Measurements from ENCODE around the gene PROM1. TPM values are rescaled to one million over a fixed set of nuclear protein-coding genes. Genes with fewer than 3 reads are reported as not detected.

The PROM1 gene
- total RNA-seq, 1 experiment from 2014 or later: 196 TPM

DNA sequence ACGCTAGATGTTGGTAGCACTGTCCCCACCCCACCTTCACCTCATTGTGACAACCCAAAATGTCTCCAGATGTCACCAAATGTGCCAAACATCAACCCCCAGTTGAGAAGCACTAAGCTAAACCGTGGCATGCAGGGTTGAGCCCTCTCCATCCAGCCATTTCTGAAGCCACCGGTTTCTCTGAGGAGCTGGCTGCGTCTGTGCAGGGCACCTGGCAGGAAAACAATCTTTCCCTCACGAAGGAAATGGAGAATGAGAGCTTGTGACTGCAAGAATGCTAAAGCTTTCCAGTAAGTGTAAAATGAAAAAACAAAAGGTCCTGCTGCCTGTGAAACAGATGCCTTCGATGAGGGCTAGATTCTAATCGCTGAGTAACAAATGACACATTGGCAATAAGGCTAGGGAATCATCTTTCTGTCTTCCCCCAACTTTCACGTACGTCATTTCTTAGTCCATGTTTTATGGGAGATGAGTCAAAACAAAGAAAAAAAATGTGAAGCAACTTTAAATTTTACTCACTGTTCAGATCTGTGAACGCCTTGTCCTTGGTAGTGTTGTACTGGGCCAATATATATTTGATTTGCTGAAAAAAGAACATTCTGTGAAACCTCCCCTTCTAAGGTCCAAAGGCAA lies 59.9 kb downstream of the PROM1 start:
- peaks cover 82% of the 10 kb centered on the region for H3K36me3 Mint-ChIP-seq (ENCODE audit: insufficient read depth, unreplicated experiment)
- intact Hi-C loops (cut with micrococcal nuclease; ENCODE audit: unreplicated experiment): no loop called here
- TF ChIP-seq, protein P1, sequence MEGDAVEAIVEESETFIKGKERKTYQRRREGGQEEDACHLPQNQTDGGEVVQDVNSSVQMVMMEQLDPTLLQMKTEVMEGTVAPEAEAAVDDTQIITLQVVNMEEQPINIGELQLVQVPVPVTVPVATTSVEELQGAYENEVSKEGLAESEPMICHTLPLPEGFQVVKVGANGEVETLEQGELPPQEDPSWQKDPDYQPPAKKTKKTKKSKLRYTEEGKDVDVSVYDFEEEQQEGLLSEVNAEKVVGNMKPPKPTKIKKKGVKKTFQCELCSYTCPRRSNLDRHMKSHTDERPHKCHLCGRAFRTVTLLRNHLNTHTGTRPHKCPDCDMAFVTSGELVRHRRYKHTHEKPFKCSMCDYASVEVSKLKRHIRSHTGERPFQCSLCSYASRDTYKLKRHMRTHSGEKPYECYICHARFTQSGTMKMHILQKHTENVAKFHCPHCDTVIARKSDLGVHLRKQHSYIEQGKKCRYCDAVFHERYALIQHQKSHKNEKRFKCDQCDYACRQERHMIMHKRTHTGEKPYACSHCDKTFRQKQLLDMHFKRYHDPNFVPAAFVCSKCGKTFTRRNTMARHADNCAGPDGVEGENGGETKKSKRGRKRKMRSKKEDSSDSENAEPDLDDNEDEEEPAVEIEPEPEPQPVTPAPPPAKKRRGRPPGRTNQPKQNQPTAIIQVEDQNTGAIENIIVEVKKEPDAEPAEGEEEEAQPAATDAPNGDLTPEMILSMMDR (IDR thresholded peaks at IDR 0.05; ENCODE audit: insufficient read depth in 1 of 2, low read depth in 1 of 2, low read length in 1 of 2, severe bottlenecking in 1 of 2, unreplicated experiment in 1 of 2): no peak

DNA sequence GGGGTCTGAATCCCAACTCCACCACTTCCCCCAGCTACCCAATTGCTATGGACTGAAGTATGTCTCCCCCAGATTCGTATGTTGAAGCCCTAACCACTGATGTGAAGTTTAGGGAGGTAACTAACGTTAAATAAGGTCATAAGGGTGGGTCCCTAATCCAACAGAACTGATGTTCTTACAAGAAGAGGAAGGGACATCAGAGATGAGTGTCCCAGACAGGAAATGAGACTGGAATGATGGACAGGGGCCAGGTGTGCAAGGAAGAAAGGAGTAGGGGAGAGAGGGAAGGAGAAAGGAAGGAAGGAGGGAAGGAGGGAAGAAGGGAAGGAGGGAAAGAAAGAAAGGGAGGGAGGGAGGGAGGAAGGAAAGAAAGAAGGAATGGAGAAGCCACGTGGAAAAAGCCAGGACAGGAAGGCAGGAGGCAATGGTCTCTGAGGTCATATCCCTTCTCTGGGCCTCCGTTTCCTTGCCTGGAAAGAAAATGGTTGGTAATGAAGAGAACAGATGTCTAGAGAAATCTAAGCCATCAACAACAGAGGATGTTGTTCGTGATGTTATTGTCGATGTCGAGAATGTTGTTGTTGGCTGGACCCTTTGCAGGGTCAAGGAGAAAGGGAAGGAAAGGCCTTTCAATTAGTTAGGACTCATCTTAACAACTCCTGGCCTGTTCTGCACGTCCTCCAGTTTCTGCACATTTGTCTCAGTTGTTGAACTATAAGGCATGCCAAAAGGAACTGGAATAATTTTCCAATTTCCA lies 61.8 kb downstream of the PROM1 start:
- DNase-seq: no peak
- Histone ChIP-seq H3K27me3 (replicated peaks; ENCODE audit: control insufficient read depth, insufficient read depth, low read length) (no peaks in the 10 kb centered on the region), H3K4me1 (peaks cover 3% of the 10 kb centered on the region; the same call in 1 of the 2 replicates), H3K36me3 (ENCODE audit: control insufficient read depth, insufficient read depth, low read length) (no peaks in the 10 kb centered on the region; the same call in none of the 2 replicates), H3K4me3 (ENCODE audit: low read depth, low read length) (no peak overlapping the region), H3K9me3 (no peaks in the 10 kb centered on the region)
- intact Hi-C loops (cut with micrococcal nuclease; ENCODE audit: unreplicated experiment): no loop called here
- Mint-ChIP-seq H3K36me3 (ENCODE audit: insufficient read depth, unreplicated experiment) (peaks cover 92% of the 10 kb centered on the region), H3K27me3 (ENCODE audit: insufficient read depth, unreplicated experiment) (no peaks in the 10 kb centered on the region), H3K4me3 (ENCODE audit: unreplicated experiment) (no peak overlapping the region), H3K4me1 (ENCODE audit: low read depth, unreplicated experiment) (no peaks in the 10 kb centered on the region), H3K9me3 (ENCODE audit: unreplicated experiment) (no peaks in the 10 kb centered on the region), H3K27ac (ENCODE audit: unreplicated experiment) (no peak overlapping the region)
- no TSS peak for BruUV-seq (replicated peaks)
- ChIA-PET POLR2A (no interaction called here), CTCF (no interaction called here)
- TF ChIP-seq, protein P1 (IDR thresholded peaks at IDR 0.05; ENCODE audit: insufficient read depth in 1 of 2, low read depth in 1 of 2, low read length in 1 of 2, severe bottlenecking in 1 of 2, unreplicated experiment in 1 of 2): no peak

More for the DNA sequence above, 59.9 kb downstream of the PROM1 start:
- Mint-ChIP-seq H3K4me3 (ENCODE audit: unreplicated experiment) (no peak overlapping the region), H3K4me1 (ENCODE audit: low read depth, unreplicated experiment) (peaks cover 6% of the 10 kb centered on the region), H3K27ac (ENCODE audit: unreplicated experiment) (no peak overlapping the region), H3K9me3 (ENCODE audit: unreplicated experiment) (no peaks in the 10 kb centered on the region), H3K27me3 (ENCODE audit: insufficient read depth, unreplicated experiment) (no peaks in the 10 kb centered on the region)
- H3K4me1 ChIP-seq: peaks cover 18% of the 10 kb centered on the region
- no peaks in the 10 kb centered on the region for H3K9me3 ChIP-seq
- BruUV-seq (replicated peaks): no TSS peak
- H3K4me3 ChIP-seq (ENCODE audit: low read depth, low read length): no peak overlapping the region
- H3K36me3 ChIP-seq (ENCODE audit: control insufficient read depth, insufficient read depth, low read length): no peaks in the 10 kb centered on the region; the same call in none of the 2 replicates
- ChIA-PET POLR2A (no interaction called here), CTCF (no interaction called here)
- no peak for DNase-seq
- no peaks in the 10 kb centered on the region for H3K27me3 ChIP-seq (replicated peaks; ENCODE audit: control insufficient read depth, insufficient read depth, low read length)

DNA sequence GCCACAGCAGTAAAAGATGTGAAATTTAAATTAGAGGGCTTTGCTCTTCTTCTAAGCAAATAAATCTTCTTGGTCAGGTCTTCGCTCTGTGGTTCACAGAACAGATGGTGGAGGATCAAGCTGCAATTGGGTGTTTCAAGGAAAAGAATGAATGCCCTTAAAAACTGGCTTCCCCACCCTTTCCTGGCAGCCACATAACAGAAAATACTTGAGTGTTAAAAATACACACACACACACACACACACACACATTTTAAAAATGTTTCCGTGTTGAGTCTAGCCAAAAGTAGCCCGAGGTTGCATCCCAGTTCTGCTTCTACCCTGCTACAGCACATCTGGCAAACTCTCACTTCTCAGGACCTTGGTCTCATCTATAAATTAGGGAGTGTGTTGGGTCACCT lies 64.2 kb downstream of the PROM1 start:
- intact Hi-C loops (cut with micrococcal nuclease; ENCODE audit: unreplicated experiment): no loop called here
- Mint-ChIP-seq H3K27me3 (ENCODE audit: insufficient read depth, unreplicated experiment) (no peaks in the 10 kb centered on the region), H3K4me1 (ENCODE audit: low read depth, unreplicated experiment) (no peaks in the 10 kb centered on the region), H3K9me3 (ENCODE audit: unreplicated experiment) (no peaks in the 10 kb centered on the region), H3K36me3 (ENCODE audit: insufficient read depth, unreplicated experiment) (peaks cover 97% of the 10 kb centered on the region), H3K4me3 (ENCODE audit: unreplicated experiment) (no peak overlapping the region), H3K27ac (ENCODE audit: unreplicated experiment) (no peak overlapping the region)
- H3K4me3 ChIP-seq (ENCODE audit: low read depth, low read length): no peak overlapping the region
- BruUV-seq (replicated peaks): no TSS peak
- ChIA-PET POLR2A (no interaction called here), CTCF (no interaction called here)
- H3K9me3 ChIP-seq: no peaks in the 10 kb centered on the region
- TF ChIP-seq, protein P1 (IDR thresholded peaks at IDR 0.05; ENCODE audit: insufficient read depth in 1 of 2, low read depth in 1 of 2, low read length in 1 of 2, severe bottlenecking in 1 of 2, unreplicated experiment in 1 of 2): no peak
- DNase-seq: no peak
- no peaks in the 10 kb centered on the region for H3K27me3 ChIP-seq (replicated peaks; ENCODE audit: control insufficient read depth, insufficient read depth, low read length)
- H3K4me1 ChIP-seq: no peaks in the 10 kb centered on the region
- no peaks in the 10 kb centered on the region; the same call in none of the 2 replicates for H3K36me3 ChIP-seq (ENCODE audit: control insufficient read depth, insufficient read depth, low read length)
